ENCODE data around the gene FOXJ3. TPM values are rescaled to one million over a fixed set of nuclear protein-coding genes. Genes with fewer than 3 reads are reported as not detected.

Gene FOXJ3
- total and polyA plus RNA-seq, 2 of the 8 experiments (the other 6 are each of a cell fraction or from before 2014, with no cell fraction given) = 48.6 to 51.9 TPM

DNA sequence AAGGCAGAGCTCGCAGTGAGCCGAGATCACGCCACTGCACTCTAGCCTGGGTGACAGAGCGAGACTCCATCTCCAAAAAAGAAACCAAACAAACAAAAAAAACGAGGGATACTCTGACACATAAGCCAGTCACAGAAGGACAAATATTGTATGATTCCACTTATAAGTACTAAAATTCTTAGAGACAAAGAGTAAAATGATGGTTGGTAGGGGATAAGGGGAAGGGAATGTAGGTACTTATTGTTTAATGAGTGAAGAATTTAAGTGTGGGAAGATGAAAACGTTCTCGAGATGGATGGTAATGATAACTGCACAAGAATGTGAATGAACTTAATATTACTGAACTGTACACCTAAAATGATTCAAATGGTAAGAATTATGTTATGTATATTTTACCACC lies 103.8 kb downstream of the FOXJ3 start:
- Histone ChIP-seq H2BK20ac (ENCODE audit: low read length) (no peak overlapping the region), H3K27me3 (replicated peaks in 1 of 4; ENCODE audit: control insufficient read depth in 3 of 4, extremely low read depth in 1 of 4, insufficient read depth in 3 of 4, low read length in 3 of 4) (no peaks in the 10 kb centered on the region), H3K9me3 (ENCODE audit: insufficient read depth in 2 of 2, low read depth in 1 of 2, low read length in 1 of 2) (peaks cover 7 to 15% of the 10 kb centered on the region in 2 experiments), H3K27ac (ENCODE audit: low read depth, low read length) (no peak overlapping the region), H2BK120ac (replicated peaks; ENCODE audit: low read depth, low read length) (no peak overlapping the region), H3K79me1 (ENCODE audit: low read depth, low read length) (no peaks in the 10 kb centered on the region), H3K4me3 (ENCODE audit: extremely low read depth in 1 of 4, insufficient read depth in 2 of 4, low read depth in 3 of 4, low read length in 4 of 4) (no peak overlapping the region), H3K56ac (replicated peaks; ENCODE audit: insufficient read length, low read depth, low read length) (no peak overlapping the region), H3K36me3 (ENCODE audit: control insufficient read depth in 2 of 4, insufficient read depth in 4 of 4, low read length in 3 of 4) (peaks cover 0 to 12% (median 0%) of the 10 kb centered on the region in 4 experiments; a peak in 1 of 8 replicates), H3K9ac (replicated peaks in 1 of 4; ENCODE audit: extremely low read depth in 1 of 4, low read depth in 3 of 4, low read length in 3 of 4) (no peak overlapping the region), H2AK5ac (ENCODE audit: low read depth, low read length) (no peak overlapping the region), H3K23me2 (ENCODE audit: low read depth, low read length) (no peaks in the 10 kb centered on the region), H3K23ac (ENCODE audit: insufficient read length) (no peak overlapping the region), H3K4ac (replicated peaks; ENCODE audit: insufficient read length, low read depth, low read length) (no peak overlapping the region), H3K18ac (ENCODE audit: extremely low read depth, low read length) (no peak overlapping the region), H2AFZ (ENCODE audit: low read length) (no peak overlapping the region), H2BK15ac (ENCODE audit: low read length) (no peak overlapping the region), H2BK5ac (ENCODE audit: low read depth, low read length) (no peak overlapping the region), H4K91ac (replicated peaks; ENCODE audit: insufficient read length, low read length) (no peak overlapping the region), H4K5ac (ENCODE audit: insufficient read length, low read depth, low read length) (no peak overlapping the region), H4K8ac (ENCODE audit: extremely low read depth, insufficient read depth, low read length) (no peak overlapping the region), H2BK12ac (ENCODE audit: low read depth, low read length) (no peak overlapping the region), H3K4me1 (replicated peaks in 1 of 4; ENCODE audit: control insufficient read depth in 3 of 4, insufficient read depth in 4 of 4, low read length in 3 of 4) (no peaks in the 10 kb centered on the region), H3K4me2 (ENCODE audit: insufficient read depth in 1 of 2, low read depth in 2 of 2, low read length in 2 of 2) (no peak overlapping the region), H3K14ac (ENCODE audit: insufficient read length) (no peak overlapping the region), H4K20me1 (replicated peaks in 1 of 2; ENCODE audit: control insufficient read depth in 1 of 2, insufficient read depth in 2 of 2, low read length in 2 of 2) (peaks cover 0 to 4% of the 10 kb centered on the region in 2 experiments), H3K79me2 (ENCODE audit: control insufficient read depth in 1 of 2, insufficient read depth in 2 of 2, low read length in 2 of 2) (peaks cover 0 to 37% of the 10 kb centered on the region in 2 experiments; a peak in 2 of 4 replicates)
- CTCF ChIA-PET (ENCODE audit: partially characterized antibody) = no interaction called here
- POLR2A ChIA-PET (ENCODE audit: partially characterized antibody) = no interaction called here
- DNase-seq (ENCODE audit: low read depth in 1 of 2, low spot score in 2 of 2) (no peak), FAIRE-seq (no peak)
- WGBS, 2 experiments (ENCODE audit: extremely low coverage in 1 of 2, insufficient coverage in 1 of 2, insufficient read length in 1 of 2, insufficient replicate concordance in 2 of 2, low coverage in 1 of 2, low lambda C conversion rate in 2 of 2, missing lambda C conversion rate in 1 of 2) = 95 to 100% methylated on average over 2 to 7 of the region's 7 CpGs
- TF ChIP-seq TBP (IDR thresholded peaks at IDR 0.05; ENCODE audit: low read depth, low read length) (no peak), BRCA1 (IDR thresholded peaks at IDR 0.05; ENCODE audit: low read depth, low read length) (no peak), KDM5A (IDR thresholded peaks at IDR 0.05; ENCODE audit: low read length) (no peak), BACH1 (IDR thresholded peaks at IDR 0.05; ENCODE audit: low read length) (no peak), EP300 (IDR thresholded peaks at IDR 0.05; ENCODE audit: borderline replicate concordance in 1 of 2, low read depth in 2 of 2, low read length in 2 of 2) (no peak), CBX8 (IDR thresholded peaks at IDR 0.05; ENCODE audit: borderline replicate concordance, low read depth, low read length) (no peak), RNF2 (IDR thresholded peaks at IDR 0.05; ENCODE audit: borderline replicate concordance, low read depth, low read length, missing control alignments, poor library complexity, severe bottlenecking) (no peak), SP2 (IDR thresholded peaks at IDR 0.05; ENCODE audit: low read length) (no peak), PHF8 (conservative IDR thresholded peaks at IDR 0.05; ENCODE audit: low read depth, low read length) (no peak), POU5F1 (IDR thresholded peaks at IDR 0.05; ENCODE audit: low read depth, low read length) (no peak), RBBP5 (IDR thresholded peaks at IDR 0.05; ENCODE audit: borderline replicate concordance, low read depth, low read length) (no peak), GTF2F1 (IDR thresholded peaks at IDR 0.05; ENCODE audit: borderline replicate concordance, low read depth, low read length) (no peak)
- TF ChIP-seq, protein P1, sequence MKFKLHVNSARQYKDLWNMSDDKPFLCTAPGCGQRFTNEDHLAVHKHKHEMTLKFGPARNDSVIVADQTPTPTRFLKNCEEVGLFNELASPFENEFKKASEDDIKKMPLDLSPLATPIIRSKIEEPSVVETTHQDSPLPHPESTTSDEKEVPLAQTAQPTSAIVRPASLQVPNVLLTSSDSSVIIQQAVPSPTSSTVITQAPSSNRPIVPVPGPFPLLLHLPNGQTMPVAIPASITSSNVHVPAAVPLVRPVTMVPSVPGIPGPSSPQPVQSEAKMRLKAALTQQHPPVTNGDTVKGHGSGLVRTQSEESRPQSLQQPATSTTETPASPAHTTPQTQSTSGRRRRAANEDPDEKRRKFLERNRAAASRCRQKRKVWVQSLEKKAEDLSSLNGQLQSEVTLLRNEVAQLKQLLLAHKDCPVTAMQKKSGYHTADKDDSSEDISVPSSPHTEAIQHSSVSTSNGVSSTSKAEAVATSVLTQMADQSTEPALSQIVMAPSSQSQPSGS (IDR thresholded peaks at IDR 0.05; ENCODE audit: low read length) = no peak

Measured in H1 (cell line).